HT1080 (cell line): ENCODE data around the gene SULT1E1. TPM values are rescaled to one million over a fixed set of nuclear protein-coding genes. Genes with fewer than 3 reads are reported as not detected.
A peak's percentile ranks its signal among the peaks of the same experiment; 100 is the strongest.

Experiments
- DNase-seq: peaks from one replicate; pipeline ENCODE4 v3.0.0-alpha.2; 2015; ENCODE audit warnings: low read depth
- polyA plus RNA-seq, 2 experiments: library from polyadenylated mRNA; depleted of rRNA; stranded (reverse); fragments of >200 nt; gene quantifications; 2 replicates each; pipeline ENCODE4 v1.2.3, GENCODE V29; 2015
- total RNA-seq: library from RNA; depleted of rRNA; stranded (reverse); fragments of >200 nt; shearing (Covaris generic); gene quantifications from 2 replicates; pipeline ENCODE4 v1.2.3, GENCODE V29; 2014; rRNA removed

Gene SULT1E1
- 0.11 TPM in 1 of 2 replicates, not detected in the other for total RNA-seq
- not detected in 2 replicates for polyA plus RNA-seq (2015; cell fraction: cytosol; rRNA removed)
- polyA plus RNA-seq (2015; cell fraction: nucleus; rRNA removed): 0.33 TPM in 1 of 2 replicates, not detected in the other

DNA sequence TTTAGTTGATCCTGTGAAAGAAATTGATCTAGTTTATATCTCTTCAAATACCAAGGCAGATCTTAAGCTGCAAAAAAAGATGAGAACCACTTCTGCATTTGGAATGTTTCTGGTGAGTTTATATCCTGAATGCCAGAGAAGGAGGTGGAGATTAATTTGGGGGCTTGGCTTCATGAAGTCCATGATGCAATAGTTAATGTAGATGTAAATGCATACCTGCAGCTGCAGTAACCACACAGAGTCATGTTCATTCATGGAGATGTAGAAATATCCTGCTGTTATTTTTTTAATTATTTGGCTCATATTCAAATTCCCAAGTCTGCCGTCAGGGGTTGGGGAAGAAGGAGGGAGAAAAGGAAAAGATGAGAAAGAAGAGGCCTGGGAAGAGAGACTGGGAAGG is at the start of gene SULT1E1:
TSS of gene SULT1E1 (minus strand) at position 94 of the 400 bp plus-strand sequence. CDS start 2,501 bp downstream, outside the sequence.
- peak; percentile 29 for DNase-seq

DNA sequence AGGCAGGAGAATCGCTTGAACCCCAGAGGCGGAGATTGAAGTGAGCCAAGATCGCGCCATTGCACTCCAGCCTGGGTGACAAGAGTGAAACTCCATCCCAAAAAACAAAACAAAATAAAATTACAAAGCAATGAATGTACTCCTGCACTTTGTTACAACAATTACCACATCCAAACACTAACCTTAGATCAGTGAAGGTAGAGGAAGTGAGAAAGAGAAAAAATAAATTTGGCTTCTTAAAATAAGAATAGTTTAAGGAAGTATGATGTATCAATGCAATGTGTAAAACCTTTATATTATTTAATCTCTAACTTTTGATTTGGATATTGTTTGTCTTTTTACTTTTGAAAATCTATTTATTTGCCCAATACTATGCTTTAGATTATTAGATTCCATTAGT is 49.2 kb upstream of the SULT1E1 start:
- no peak for DNase-seq

- DNase-seq: peak; percentile 25
These were observed 47.2 kb upstream of the SULT1E1 start for GRCh38 chr4:69907151-69907550.

- DNase-seq: no peak
These were observed 36.7 kb upstream of the SULT1E1 start for GRCh38 chr4:69896530-69897116.

- DNase-seq: no peak
These were observed 34.8 kb upstream of the SULT1E1 start for GRCh38 chr4:69894721-69895120.

- no peak for DNase-seq
These were observed 34.2 kb upstream of the SULT1E1 start for GRCh38 chr4:69894186-69894585.

DNA sequence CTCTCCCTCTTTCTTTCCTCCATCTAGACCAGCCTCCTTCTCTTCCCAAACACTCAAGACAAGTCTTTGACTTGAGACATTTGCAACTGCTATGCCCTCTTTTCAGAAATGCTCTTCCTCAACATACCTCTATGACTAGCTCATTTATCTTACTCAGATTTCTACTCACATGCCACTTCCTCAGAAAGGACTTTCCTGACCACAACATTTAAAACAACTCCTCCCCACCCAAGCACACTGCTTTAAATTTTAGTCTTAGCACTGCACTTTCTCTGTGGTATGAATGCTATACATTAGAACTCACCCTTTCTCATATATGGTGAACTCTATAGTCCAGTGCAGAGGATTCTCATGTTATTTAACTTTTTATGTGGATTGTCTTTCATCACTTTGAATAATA is 28.4 kb upstream of the SULT1E1 start:
- DNase-seq: peak; percentile 56

DNA sequence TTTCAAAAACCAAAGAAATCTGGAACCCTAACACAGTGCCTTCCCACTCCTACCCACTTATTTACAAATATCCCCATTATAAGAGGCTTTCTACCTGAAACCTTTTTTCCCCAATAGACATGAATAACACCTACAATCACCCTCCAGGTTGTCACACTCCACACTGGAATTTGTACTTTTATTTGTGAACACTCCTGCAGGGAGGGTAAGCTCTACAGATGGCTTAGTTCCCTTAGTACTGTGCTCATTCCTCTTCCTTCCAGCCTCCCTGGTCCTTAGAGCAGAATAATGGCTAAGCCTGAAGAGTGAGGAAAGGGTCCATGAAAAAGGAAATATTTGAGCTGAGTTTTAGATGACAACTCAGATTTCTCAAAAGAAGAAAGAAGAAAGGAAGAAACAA is 22.2 kb upstream of the SULT1E1 start:
- no peak for DNase-seq

DNA sequence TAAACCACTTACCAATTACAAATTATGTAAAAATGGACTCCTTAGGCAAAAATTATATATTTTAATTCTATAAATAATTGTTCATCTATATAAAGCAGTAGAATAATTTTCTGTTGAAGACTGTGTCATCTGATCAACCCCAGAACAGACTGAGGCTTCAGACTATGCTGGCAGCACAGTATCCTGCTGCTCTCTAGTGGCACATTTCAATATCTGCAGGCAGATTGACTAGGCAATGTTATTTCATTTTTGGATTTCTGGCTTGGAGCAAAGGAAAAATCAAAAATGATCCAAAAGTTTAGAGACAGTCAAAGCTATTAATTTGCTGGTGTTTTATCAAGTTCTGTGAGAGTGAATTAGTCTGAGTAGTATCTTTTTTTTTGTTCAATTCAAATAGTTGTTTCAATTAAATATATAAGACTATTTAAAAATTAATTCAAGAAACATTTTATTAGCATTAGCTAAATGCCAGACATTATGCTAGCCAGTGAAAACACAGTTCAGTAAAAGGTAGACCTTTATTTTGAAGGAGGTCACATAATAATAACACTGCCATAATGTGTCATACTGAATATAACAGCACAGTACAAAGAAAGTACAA is 21.3 kb upstream of the SULT1E1 start:
- no peak for DNase-seq

DNA sequence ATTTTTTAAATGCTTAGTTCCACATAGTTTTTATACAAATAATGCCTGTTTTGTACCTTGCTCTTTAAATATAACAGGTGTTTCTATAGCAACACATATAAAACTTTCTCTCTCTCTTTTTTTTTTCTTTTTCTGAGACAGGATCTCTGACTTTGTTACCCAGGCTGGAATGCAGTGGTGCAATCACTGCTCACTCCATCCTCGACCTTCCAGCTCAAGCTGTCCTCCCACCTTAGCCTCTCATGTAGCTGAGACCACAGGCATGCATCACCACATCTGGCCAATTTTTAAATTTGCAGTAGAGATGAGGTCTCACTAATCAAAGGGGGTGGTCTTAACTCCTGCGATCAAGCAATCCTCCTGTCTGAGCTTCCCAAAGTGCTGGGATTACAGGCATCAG is 18.3 kb upstream of the SULT1E1 start:
- DNase-seq: no peak

- DNase-seq: no peak
These were observed 17.5 kb upstream of the SULT1E1 start for GRCh38 chr4:69877453-69877852.

GRCh38 chr4:69876071-69876470 is 16.1 kb upstream of the SULT1E1 start:
- no peak for DNase-seq

DNA sequence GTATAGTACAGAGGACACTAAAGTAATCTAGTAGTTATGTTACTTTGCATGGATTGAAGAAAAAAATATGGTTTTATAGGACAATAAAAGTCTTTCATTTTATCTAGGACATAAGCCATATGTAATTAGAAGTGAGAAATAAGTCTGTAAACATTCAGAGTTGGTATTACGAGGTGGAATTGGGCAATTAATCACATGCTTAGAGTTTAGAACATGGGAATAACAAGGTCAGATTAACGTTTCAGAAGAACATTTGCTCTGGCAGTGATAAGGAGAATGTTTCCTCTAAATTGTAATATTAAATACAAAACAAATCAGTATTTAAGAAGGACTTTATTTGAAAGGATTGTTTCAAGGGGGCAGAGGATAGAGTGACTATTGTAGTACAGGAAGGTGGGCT is 15.6 kb upstream of the SULT1E1 start:
- no peak for DNase-seq

DNA sequence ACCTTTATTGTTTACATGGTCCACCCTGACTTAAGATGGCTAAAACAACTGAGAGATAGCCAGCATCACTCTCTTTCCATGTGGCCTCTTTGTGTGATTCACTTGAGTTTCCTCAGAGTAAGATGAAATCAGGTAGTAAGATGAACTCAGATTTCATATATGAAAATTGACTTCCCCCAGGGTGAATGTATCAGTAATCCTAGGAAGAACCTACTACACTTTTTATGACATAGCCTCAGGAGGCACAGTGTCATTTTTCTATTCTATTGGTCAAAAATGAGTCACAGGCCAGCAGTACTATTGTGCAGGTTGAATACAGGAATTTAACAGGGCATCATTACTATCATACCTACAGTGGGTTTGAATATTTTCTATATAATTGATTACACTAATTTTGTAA is 14.6 kb upstream of the SULT1E1 start:
- DNase-seq: no peak

GRCh38 chr4:69861756-69862155 is 1.8 kb upstream of the SULT1E1 start:
- no peak for DNase-seq

- DNase-seq: no peak
These were observed 765 bp upstream of the SULT1E1 start for GRCh38 chr4:69860521-69861298.

DNA sequence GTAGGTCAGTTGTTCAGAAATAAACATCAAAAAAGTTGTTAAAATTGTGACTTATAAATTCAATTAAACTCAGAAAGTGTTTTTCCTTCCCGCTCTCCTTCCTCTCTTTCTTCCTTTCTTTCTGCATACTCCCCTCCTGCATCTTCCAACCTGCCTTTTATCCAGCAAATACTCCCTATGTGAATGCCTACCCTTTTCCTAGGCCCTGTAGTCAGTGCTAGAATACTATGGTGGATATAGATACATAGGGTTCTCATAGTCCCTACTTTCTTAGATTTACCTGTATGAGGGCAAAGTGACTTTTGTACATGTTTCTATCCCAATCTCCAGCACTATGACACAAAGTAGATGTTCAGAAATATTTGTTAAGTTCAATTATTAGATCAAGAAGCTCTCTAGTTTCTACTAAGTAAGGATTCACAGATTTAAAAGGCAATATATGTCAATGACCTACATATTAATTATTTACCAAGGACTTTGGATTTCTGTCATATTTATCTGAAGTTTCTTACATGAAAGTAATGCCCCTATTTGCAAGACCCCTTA is 732 bp downstream of the SULT1E1 start:
- no peak for DNase-seq

GRCh38 chr4:69858690-69859089 is 1.3 kb downstream of the SULT1E1 start:
- DNase-seq: peak; percentile 17

DNA sequence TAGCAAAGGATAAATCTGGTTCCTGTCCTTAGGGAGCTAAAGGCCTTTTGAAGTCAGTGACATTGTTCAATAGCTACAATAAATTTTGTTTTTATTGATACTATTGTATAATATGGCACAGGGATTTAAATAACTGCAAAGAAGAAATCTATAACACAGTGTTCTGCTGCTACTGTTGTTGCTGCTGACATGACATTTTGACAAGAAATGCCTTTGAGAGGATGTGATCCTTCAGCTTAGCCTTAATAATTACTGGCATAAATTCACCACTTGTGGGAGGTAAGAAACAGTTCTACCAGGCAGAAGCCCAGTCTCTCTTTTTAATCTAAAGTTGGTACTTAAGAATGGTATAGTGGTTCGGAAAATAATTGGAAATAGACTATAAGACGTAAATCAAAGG is 4.1 kb downstream of the SULT1E1 start:
- DNase-seq: no peak

DNA sequence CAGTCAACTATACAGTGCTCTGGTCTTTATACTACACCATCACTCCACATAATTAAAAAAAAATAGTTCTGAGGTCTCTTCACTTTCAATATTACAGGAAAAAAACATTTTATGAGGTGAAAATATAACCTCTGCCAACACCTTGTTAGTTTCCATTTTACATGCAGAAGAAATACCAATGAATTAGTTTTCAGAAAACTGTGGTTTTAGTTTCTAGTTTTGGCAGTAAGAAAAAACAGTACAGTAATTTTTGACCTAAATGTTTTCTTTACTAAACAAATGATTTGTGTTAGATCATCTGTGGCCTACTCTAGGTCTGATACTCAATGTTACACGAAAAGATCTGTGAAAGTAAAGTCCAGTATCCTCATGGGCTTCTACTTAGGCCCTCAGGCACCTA is 10.0 kb downstream of the SULT1E1 start:
- DNase-seq: no peak

DNA sequence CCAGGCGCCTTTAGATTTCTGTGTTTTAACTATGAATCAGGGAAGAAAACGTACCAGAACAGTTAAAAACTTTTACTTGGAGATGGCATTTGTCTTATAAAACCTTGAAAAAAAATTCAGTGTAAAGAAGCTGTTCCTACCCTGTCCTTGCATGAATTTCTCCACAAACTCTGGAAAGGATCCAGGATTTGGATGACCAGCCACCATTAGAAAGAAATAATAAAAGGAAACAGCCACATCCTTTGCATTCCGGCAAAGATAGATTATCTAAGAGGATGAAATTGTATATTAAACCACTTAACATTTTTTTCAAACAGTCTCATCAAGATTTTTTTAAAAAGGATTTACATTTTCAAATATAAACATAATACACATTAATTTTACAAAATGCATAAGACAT is 10.6 kb downstream of the SULT1E1 start:
- no peak for DNase-seq

- no peak for DNase-seq
These were observed 11.9 kb downstream of the SULT1E1 start for GRCh38 chr4:69848028-69848427.
